Transverse colon (tissue), 4 donors: ENCODE results near the gene KCNH1.

Experiments
- CTCF ChIP-seq, 5 experiments: fragments of 200-600 bp in 3 of 5; fragments of 450-650 bp in 2 of 5; sonication (generic) in 3 of 5; IDR thresholded peaks; 1 replicate in 2 of 5; 2 replicates in 3 of 5; pipeline ENCODE4 v1.5.1; 2016 to 2017; ENCODE audit warnings: antibody characterized with exemption in 5 of 5, inconsistent platforms in 3 of 5, mild to moderate bottlenecking in 2 of 5, moderate library complexity in 1 of 5
- EP300 ChIP-seq: sonication (generic); formaldehyde crosslinking; IDR thresholded peaks from one replicate; pipeline ENCODE4 v1.6.1; 2017; ENCODE audit warnings: antibody characterized with exemption, low read depth
- POLR2A ChIP-seq: fragments of 450-650 bp; IDR thresholded peaks from one replicate; pipeline ENCODE4 v1.6.1; 2016; ENCODE audit warnings: antibody characterized with exemption, mild to moderate bottlenecking, moderate library complexity
- POLR2AphosphoS5 ChIP-seq, 3 donors: sonication (generic); formaldehyde crosslinking; IDR thresholded peaks; one replicate each; pipeline ENCODE4 v1.6.1; 2016; ENCODE audit warnings: antibody characterized with exemption in 3 of 3

- TF ChIP-seq CTCF (IDR thresholded peaks at IDR 0.05) (no peak), POLR2A (no peak), EP300 (no peak), POLR2AphosphoS5 (IDR thresholded peaks at IDR 0.05) (no peak)
Observed at GRCh38 chr1:211169353-211169752, 35.4 kb upstream of the KCNH1 start.
